Naive thymus-derived CD4-positive, alpha-beta T cell (primary cell): ENCODE results near the gene TMEM132C. TPM values are rescaled to one million over a fixed set of nuclear protein-coding genes. Genes with fewer than 3 reads are reported as not detected.

Experiments
- ATAC-seq: fragments of 150-1000 bp; cut with Tn5 transposase; 2 replicates; pipeline ENCODE4 v1.10.0; 2021; ENCODE audit warnings: mild to moderate bottlenecking, moderate library complexity
- CTCF ChIA-PET: fragments of 350-600 bp; sonication (Branson Sonifier 250); formaldehyde crosslinking; loops from one replicate; lab custom pipeline; 2021; ENCODE audit warnings: antibody characterized with exemption; lab: Charles Lee
- POLR2A ChIA-PET: fragments of 350-600 bp; sonication (Branson Sonifier 250); formaldehyde crosslinking; loops from one replicate; lab custom pipeline; 2021; ENCODE audit warnings: antibody characterized with exemption, inconsistent platforms; lab: Charles Lee
- DNase-seq, 9 donors: peaks; one replicate each; pipeline versions ENCODE4 v3.0.0 to v3.0.0-alpha.2; 2020 to 2022; ENCODE audit warnings: mixed read lengths in 1 of 9
- H3K27ac ChIP-seq: one replicate; pipeline ENCODE4 v1.7.0; 2013; ENCODE audit warnings: mild to moderate bottlenecking, low read depth, low read length, moderate library complexity
- H3K27me3 ChIP-seq, 2 donors: one replicate each; pipeline ENCODE4 v1.7.0; 2013; ENCODE audit warnings: low read length in 2 of 2, mild to moderate bottlenecking in 2 of 2, moderate library complexity in 2 of 2; ENCODE audit not compliant: control insufficient read depth in 2 of 2, insufficient read depth in 2 of 2
- H3K36me3 ChIP-seq, 3 experiments: 1 replicate in 2 of 3; 2 replicates in 1 of 3; pipeline ENCODE4 v1.7.0; 2013; ENCODE audit warnings: low read length in 3 of 3, mild to moderate bottlenecking in 3 of 3, moderate library complexity in 1 of 3; ENCODE audit not compliant: insufficient read depth in 3 of 3, control insufficient read depth in 2 of 3
- H3K4me1 ChIP-seq, 2 donors: one replicate each; pipeline ENCODE4 v1.7.0; 2013; ENCODE audit warnings: low read length in 2 of 2, mild to moderate bottlenecking in 2 of 2, moderate library complexity in 1 of 2; ENCODE audit not compliant: control insufficient read depth in 2 of 2, insufficient read depth in 2 of 2
- H3K4me3 ChIP-seq: 2 replicates; pipeline ENCODE4 v1.7.0; 2013; ENCODE audit warnings: mild to moderate bottlenecking, low read length
- H3K9me3 ChIP-seq, 3 experiments: 1 replicate in 2 of 3; 2 replicates in 1 of 3; pipeline ENCODE4 v1.7.0; 2013; ENCODE audit warnings: low read length in 3 of 3; ENCODE audit not compliant: control insufficient read depth in 2 of 3
- H3K27ac Mint-ChIP-seq, 9 donors: one replicate each; pipeline ENCODE4 v1.8.0; 2020 to 2022; ENCODE audit warnings: mixed read lengths in 9 of 9, mild to moderate bottlenecking in 8 of 9, moderate library complexity in 5 of 9, inconsistent platforms in 2 of 9
- H3K27me3 Mint-ChIP-seq, 5 donors: one replicate each; pipeline ENCODE4 v1.8.0; 2021 to 2022; ENCODE audit warnings: mixed read lengths in 5 of 5, mild to moderate bottlenecking in 1 of 5
- H3K36me3 Mint-ChIP-seq, 5 donors: one replicate each; pipeline ENCODE4 v1.8.0; 2020 to 2022; ENCODE audit warnings: mixed read lengths in 5 of 5, mild to moderate bottlenecking in 3 of 5, inconsistent platforms in 1 of 5
- H3K4me1 Mint-ChIP-seq, 7 donors: one replicate each; pipeline ENCODE4 v1.8.0; 2020 to 2022; ENCODE audit warnings: mixed read lengths in 7 of 7, mild to moderate bottlenecking in 3 of 7, inconsistent platforms in 1 of 7
- H3K4me3 Mint-ChIP-seq, 10 donors: one replicate each; pipeline ENCODE4 v1.8.0; 2020 to 2022; ENCODE audit warnings: mild to moderate bottlenecking in 10 of 10, mixed read lengths in 10 of 10, moderate library complexity in 6 of 10, inconsistent platforms in 2 of 10
- H3K9me3 Mint-ChIP-seq, 11 donors: one replicate each; pipeline ENCODE4 v1.8.0; 2020 to 2022; ENCODE audit warnings: mixed read lengths in 11 of 11, mild to moderate bottlenecking in 4 of 11, inconsistent platforms in 1 of 11, moderate library complexity in 1 of 11
- intact Hi-C, 2 donors: fragments of 100-400 bp; cut with micrococcal nuclease; formaldehyde crosslinking; loops; one replicate each; pipeline ENCODE4 v1.15.1; 2023
- polyA plus RNA-seq, 2 donors: library from polyadenylated mRNA; unstranded; fragments of 300-500 nt; fragmentation: Illumina TruSeq; gene quantifications; one replicate each; pipeline ENCODE4 v1.2.3, GENCODE V29; 2021
- total RNA-seq, 6 experiments: library from RNA in 5 of 6; stranded (reverse) in 5 of 6; gene quantifications; 1 replicate in 5 of 6; 2 replicates in 1 of 6; pipeline ENCODE4 v1.2.3 and lab custom pipeline; 2021 to 2026

Gene TMEM132C
- total and polyA plus RNA-seq, 7 experiments from 2014 or later: not detected

DNA sequence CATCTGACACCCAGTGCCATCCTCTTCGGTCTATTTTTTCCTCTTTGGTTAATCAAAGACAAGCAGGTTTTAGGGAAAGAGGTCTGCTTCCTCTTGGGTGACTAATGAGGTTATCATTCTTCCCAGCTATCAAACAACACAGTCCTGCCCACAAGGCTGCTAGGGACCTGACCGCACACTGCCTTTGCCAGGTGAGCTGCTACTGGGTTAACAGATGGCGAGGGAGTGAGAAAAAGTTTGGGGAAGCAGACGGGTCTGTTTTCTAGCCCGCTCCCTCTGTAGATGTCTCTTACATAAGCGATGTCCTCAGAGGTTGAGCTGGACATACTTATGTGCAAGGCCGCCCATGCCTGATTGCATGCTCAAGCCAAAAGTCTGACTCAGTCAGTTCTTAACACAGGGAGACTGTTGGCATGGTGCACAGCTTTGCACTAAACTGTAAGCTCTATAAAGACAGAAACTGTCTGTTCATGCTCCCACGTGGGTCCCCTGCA lies 462.7 kb downstream of the TMEM132C start:
- intact Hi-C loops: no loop called here

DNA sequence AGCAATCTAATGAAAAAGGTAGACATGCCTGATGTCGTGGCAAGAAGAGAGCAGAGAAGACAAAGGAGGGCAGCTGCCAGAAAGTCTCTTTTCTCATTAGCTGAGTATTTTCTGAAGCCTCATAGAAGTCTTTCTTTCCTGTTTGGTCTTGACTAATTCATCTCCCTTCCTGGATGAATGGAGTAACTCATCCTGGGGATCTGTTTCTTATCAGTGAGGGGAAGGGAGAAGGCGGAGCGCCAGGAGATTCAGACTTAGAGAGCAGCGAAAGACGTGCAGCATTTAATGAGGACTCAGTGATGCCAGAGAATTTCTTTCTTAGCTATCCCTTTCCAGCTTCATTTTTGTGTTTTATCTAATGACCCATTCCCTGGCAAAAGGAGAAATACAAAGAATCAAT lies 467.4 kb downstream of the TMEM132C start:
- POLR2A ChIA-PET: interaction anchor here (0.5 kb wide), 1 partner anchor 17 kb away, joined by 3 read pairs; no protein-coding TSS in a partner anchor
- CTCF ChIA-PET: no interaction called here
- Mint-ChIP-seq H3K36me3 (no peaks in the 10 kb centered on the region), H3K4me1 (peaks cover 0 to 4% (median 0%) of the 10 kb centered on the region in 7 donors), H3K27me3 (peaks cover 0 to 19% (median 12%) of the 10 kb centered on the region in 5 donors), H3K27ac (no peak overlapping the region), H3K9me3 (peaks cover 0 to 15% (median 7%) of the 10 kb centered on the region in 11 donors), H3K4me3 (no peak overlapping the region)
- Histone ChIP-seq H3K36me3 (no peaks in the 10 kb centered on the region), H3K27me3 (no peaks in the 10 kb centered on the region), H3K9me3 (peaks cover 0 to 8% (median 0%) of the 10 kb centered on the region in 3 experiments), H3K27ac (no peak overlapping the region), H3K4me1 (no peaks in the 10 kb centered on the region), H3K4me3 (no peak overlapping the region)
- no peak for ATAC-seq
- DNase-seq: no peak
- intact Hi-C loops: no loop called here

More for the DNA sequence above, 462.7 kb downstream of the TMEM132C start:
- H3K4me1 Mint-ChIP-seq: no peaks in the 10 kb centered on the region
- no peak overlapping the region for H3K27ac ChIP-seq
- H3K9me3 ChIP-seq: no peaks in the 10 kb centered on the region
- H3K27me3 Mint-ChIP-seq: peaks cover 8 to 42% (median 30%) of the 10 kb centered on the region in 5 donors
- no peak overlapping the region for H3K4me3 ChIP-seq
- no peaks in the 10 kb centered on the region for H3K4me1 ChIP-seq
- ATAC-seq: no peak
- no peaks in the 10 kb centered on the region for H3K27me3 ChIP-seq
- ChIA-PET CTCF (no interaction called here), POLR2A (no interaction called here)
- H3K27ac Mint-ChIP-seq: no peak overlapping the region
- H3K4me3 Mint-ChIP-seq: no peak overlapping the region
- H3K9me3 Mint-ChIP-seq: peaks cover 0 to 5% (median 0%) of the 10 kb centered on the region in 11 donors
- H3K36me3 Mint-ChIP-seq: no peaks in the 10 kb centered on the region
- no peaks in the 10 kb centered on the region for H3K36me3 ChIP-seq
- no peak for DNase-seq

DNA sequence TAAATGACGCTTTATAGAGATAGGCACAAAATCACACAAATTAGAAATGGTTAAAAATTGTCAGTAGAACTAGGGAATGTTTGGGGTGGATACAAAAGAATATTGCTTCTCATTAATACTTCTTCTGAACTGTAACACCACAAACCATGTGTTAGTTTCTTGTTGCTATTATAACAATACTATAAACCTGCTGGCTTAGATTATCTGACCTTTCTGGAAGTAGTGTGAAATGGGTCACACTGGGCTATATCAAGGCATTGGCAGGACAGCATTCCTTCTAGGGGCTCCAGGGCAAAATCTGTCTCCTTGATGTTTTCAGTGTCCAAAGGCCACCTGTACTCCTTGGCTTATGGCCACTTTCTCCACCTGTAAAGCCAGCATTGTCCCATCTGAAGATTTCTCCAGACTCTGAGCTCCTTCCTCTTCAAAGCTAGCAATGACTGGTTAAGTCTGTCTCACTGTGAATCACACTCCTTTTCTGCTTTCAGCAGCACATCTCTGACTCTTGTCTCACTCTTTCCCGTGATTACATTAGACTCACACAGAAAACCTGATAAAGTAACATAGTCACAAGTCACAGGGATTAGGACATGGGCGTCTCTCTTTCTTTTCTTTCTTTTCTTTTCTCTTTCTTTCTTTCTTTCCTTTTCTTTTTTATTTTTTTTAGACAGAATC lies 470.5 kb downstream of the TMEM132C start:
- Mint-ChIP-seq H3K4me1 (peaks cover 0 to 5% (median 0%) of the 10 kb centered on the region in 7 donors), H3K4me3 (no peak overlapping the region), H3K9me3 (peaks cover 0 to 18% (median 8%) of the 10 kb centered on the region in 11 donors), H3K36me3 (peaks cover 0 to 4% (median 0%) of the 10 kb centered on the region in 5 donors), H3K27me3 (peaks cover 0 to 21% (median 13%) of the 10 kb centered on the region in 5 donors), H3K27ac (no peak overlapping the region)
- Histone ChIP-seq H3K4me3 (no peak overlapping the region), H3K4me1 (no peaks in the 10 kb centered on the region), H3K36me3 (no peaks in the 10 kb centered on the region), H3K27me3 (no peaks in the 10 kb centered on the region), H3K9me3 (peaks cover 0 to 8% (median 0%) of the 10 kb centered on the region in 3 experiments), H3K27ac (no peak overlapping the region)
- DNase-seq (no peak), ATAC-seq (peak; percentile 57)
- CTCF ChIA-PET: no interaction called here
- intact Hi-C loops: no loop called here
- POLR2A ChIA-PET: no interaction called here

DNA sequence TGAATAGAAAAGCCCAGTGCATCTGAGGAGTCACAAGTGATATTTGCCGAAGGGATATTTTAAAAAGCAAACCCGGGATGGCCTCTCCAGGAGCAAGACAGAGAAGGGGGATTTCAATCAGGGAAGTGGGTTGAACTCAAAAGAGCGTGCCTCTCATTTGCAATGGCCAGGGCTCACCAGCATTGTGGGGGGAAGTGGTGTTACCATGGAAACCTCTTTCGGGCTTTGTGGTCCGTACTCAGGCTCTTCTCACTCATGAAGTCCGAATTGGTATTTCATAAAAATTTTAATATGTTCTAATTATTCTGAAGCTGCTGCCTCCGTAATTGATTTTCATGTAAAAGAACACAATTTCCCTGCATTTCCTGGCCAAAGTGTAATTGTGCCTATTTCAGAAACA lies 476.9 kb downstream of the TMEM132C start:
- no peaks in the 10 kb centered on the region for H3K9me3 ChIP-seq
- H3K36me3 ChIP-seq: no peaks in the 10 kb centered on the region
- POLR2A ChIA-PET: no interaction called here
- no peak overlapping the region for H3K27ac ChIP-seq
- intact Hi-C loops: no loop called here
- Mint-ChIP-seq H3K36me3 (peaks cover 0 to 4% (median 0%) of the 10 kb centered on the region in 5 donors), H3K4me3 (no peak overlapping the region), H3K27me3 (peaks cover 0 to 25% (median 5%) of the 10 kb centered on the region in 5 donors), H3K4me1 (peaks cover 0 to 3% (median 0%) of the 10 kb centered on the region in 7 donors), H3K9me3 (peaks cover 0 to 16% (median 6%) of the 10 kb centered on the region in 11 donors), H3K27ac (no peak overlapping the region)
- DNase-seq (no peak), ATAC-seq (no peak)
- peaks cover 0 to 57% of the 10 kb centered on the region in 2 donors for H3K4me1 ChIP-seq
- no peaks in the 10 kb centered on the region for H3K27me3 ChIP-seq
- CTCF ChIA-PET: no interaction called here
- no peak overlapping the region for H3K4me3 ChIP-seq

DNA sequence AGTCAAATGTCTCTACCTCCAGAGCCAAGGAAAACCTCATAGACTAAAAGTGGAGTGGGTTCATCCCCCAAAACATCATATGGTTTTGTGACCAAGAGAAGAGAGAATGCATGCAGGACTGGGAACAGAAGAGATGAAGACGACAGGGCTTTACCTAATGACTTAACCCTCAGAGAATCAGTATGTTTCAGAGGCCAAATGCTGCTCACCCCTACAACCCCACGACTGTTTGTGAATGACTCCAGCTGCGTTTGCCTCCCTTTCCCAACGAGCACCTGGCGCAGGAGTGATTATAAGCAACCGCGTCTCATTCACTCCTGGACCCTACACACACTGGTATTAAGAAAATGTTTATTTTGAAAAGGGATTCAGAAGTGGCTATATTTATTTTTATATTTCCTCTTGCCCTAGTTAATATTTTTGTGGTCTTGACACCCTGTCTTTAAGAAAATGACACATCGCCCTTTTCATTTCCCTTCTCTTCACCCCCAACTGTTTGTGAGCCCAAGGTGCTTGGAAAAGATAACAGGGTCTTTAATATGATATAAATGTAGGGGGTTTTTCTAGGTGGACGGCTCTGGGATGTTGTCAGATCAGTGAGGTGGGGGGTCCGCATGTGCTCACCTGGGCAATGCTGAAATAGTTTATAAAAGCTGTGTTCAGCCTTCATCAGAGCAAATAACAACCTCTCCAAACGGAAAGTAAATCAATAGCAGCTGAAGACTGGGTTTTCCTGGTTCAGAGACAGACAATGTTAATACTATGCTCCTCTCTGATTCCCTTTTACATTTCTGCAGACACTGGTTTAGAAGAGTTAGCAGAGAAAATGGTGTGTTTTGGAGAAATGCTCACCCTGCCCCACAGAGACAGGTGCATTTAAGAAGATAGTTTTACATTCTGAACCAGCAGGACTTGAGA lies 479.1 kb downstream of the TMEM132C start:
- Mint-ChIP-seq H3K27me3 (peaks cover 0 to 25% (median 3%) of the 10 kb centered on the region in 5 donors), H3K27ac (no peak overlapping the region), H3K4me3 (peak overlapping the region in 1 of 10 donors; percentile 47), H3K9me3 (peaks cover 0 to 7% (median 0%) of the 10 kb centered on the region in 11 donors), H3K36me3 (peaks cover 0 to 4% (median 0%) of the 10 kb centered on the region in 5 donors), H3K4me1 (peaks cover 0 to 3% (median 0%) of the 10 kb centered on the region in 7 donors)
- intact Hi-C loops: no loop called here
- no peaks in the 10 kb centered on the region for H3K27me3 ChIP-seq
- H3K9me3 ChIP-seq: no peaks in the 10 kb centered on the region
- CTCF ChIA-PET: no interaction called here
- ATAC-seq (peak; percentile 67), DNase-seq (no peak)
- peaks cover 0 to 58% of the 10 kb centered on the region in 2 donors for H3K4me1 ChIP-seq
- POLR2A ChIA-PET: no interaction called here
- no peaks in the 10 kb centered on the region for H3K36me3 ChIP-seq
- peak overlapping the region; percentile 19 for H3K4me3 ChIP-seq
- no peak overlapping the region for H3K27ac ChIP-seq

DNA sequence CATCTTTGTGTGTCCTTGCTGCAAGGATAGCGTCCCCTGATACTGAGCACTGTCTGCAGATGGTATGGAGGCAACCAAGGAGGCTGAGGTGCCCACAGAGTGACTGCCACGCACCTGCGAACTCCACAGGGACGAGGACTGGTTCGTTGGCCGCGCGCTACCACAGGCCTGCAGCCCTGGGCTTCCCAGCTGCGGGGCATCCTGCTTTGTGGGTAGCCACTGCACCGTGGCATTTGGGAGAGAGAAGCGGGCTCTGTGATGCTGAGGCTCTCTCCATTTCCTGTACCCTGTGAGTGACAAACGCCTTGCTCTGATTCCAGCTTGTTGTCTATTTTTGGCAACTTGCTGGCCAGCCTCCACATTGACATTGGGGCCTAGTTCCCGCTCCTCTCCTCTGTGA lies 480.5 kb downstream of the TMEM132C start:
- no peak overlapping the region for H3K27ac ChIP-seq
- ChIA-PET POLR2A (no interaction called here), CTCF (no interaction called here)
- Mint-ChIP-seq H3K4me3 (no peak overlapping the region), H3K27ac (no peak overlapping the region), H3K4me1 (peaks cover 0 to 2% (median 0%) of the 10 kb centered on the region in 7 donors), H3K36me3 (no peaks in the 10 kb centered on the region), H3K9me3 (peaks cover 0 to 4% (median 0%) of the 10 kb centered on the region in 11 donors), H3K27me3 (peaks cover 0 to 19% (median 0%) of the 10 kb centered on the region in 5 donors)
- H3K36me3 ChIP-seq: no peaks in the 10 kb centered on the region
- H3K9me3 ChIP-seq: no peaks in the 10 kb centered on the region
- DNase-seq: no peak
- H3K4me1 ChIP-seq: peaks cover 0 to 58% of the 10 kb centered on the region in 2 donors
- no peak overlapping the region for H3K4me3 ChIP-seq
- no peak for ATAC-seq
- intact Hi-C loops: no loop called here
- H3K27me3 ChIP-seq: no peaks in the 10 kb centered on the region
